Loucy (cell line): ENCODE results near the gene ELOVL6.

Experiments
- CTCF ChIP-seq: fragments of 200-600 bp; sonication (generic); conservative IDR thresholded peaks from 2 replicates; pipeline ENCODE4 v1.5.1; 2014; ENCODE audit warnings: mild to moderate bottlenecking, antibody characterized with exemption, low read length
- EZH2phosphoT487 ChIP-seq: fragments of 200-600 bp; IDR thresholded peaks from 2 replicates; pipeline ENCODE4 v1.6.1; 2018; ENCODE audit warnings: antibody characterized with exemption, mild to moderate bottlenecking, moderate library complexity, borderline replicate concordance

GRCh38 chr4:110200689-110201088, 2.3 kb upstream of the ELOVL6 start:
- TF ChIP-seq CTCF (no peak), EZH2phosphoT487 (no peak)
